ENCODE measurements around the gene ZFHX3. TPM values are rescaled to one million over a fixed set of nuclear protein-coding genes. Genes with fewer than 3 reads are reported as not detected.

The ZFHX3 gene
- total and polyA plus RNA-seq, 2 donors (not counting 1 experiment from before 2014, with no cell fraction given) = 0.54 to 6.6 TPM

- Histone ChIP-seq H3K4me2 (replicated peaks; ENCODE audit: low read depth, low read length, poor library complexity, severe bottlenecking) (no peak overlapping the region), H3K79me2 (ENCODE audit: control insufficient read depth, insufficient read depth, low read length) (no peaks in the 10 kb centered on the region), H3K27ac (ENCODE audit: low read length in 2 of 2) (no peak overlapping the region), H3K4me3 (ENCODE audit: control extremely low read depth in 1 of 5, extremely low read depth in 1 of 5, insufficient read depth in 1 of 5, low read depth in 2 of 5, low read length in 4 of 5) (no peak overlapping the region), H2AFZ (ENCODE audit: insufficient read depth, low read depth, low read length, poor library complexity, severe bottlenecking) (no peak overlapping the region), H3K9ac (ENCODE audit: low read length) (no peak overlapping the region), H3K36me3 (replicated peaks in 1 of 2; ENCODE audit: control extremely low read depth in 1 of 2, control insufficient read depth in 1 of 2, extremely low read depth in 1 of 2, insufficient read depth in 2 of 2, low read length in 1 of 2) (no peaks in the 10 kb centered on the region), H3K9me3 (ENCODE audit: control extremely low read depth in 1 of 3, control insufficient read depth in 2 of 3, insufficient read depth in 1 of 3, low read length in 2 of 3) (peaks cover 0 to 4% (median 2%) of the 10 kb centered on the region in 3 donors), H3K4me1 (ENCODE audit: control insufficient read depth in 2 of 2, insufficient read depth in 2 of 2, low read length in 2 of 2) (no peaks in the 10 kb centered on the region), H3K27me3 (replicated peaks in 1 of 4; ENCODE audit: control extremely low read depth in 1 of 4, control insufficient read depth in 3 of 4, insufficient read depth in 4 of 4, low read length in 3 of 4) (no peaks in the 10 kb centered on the region), H4K20me1 (ENCODE audit: control insufficient read depth, insufficient read depth, low read length, poor library complexity, severe bottlenecking) (no peaks in the 10 kb centered on the region)
- POLR2A ChIA-PET = no interaction called here
- H3K4me3 Mint-ChIP-seq = no peak overlapping the region
- TF ChIP-seq, protein P1, sequence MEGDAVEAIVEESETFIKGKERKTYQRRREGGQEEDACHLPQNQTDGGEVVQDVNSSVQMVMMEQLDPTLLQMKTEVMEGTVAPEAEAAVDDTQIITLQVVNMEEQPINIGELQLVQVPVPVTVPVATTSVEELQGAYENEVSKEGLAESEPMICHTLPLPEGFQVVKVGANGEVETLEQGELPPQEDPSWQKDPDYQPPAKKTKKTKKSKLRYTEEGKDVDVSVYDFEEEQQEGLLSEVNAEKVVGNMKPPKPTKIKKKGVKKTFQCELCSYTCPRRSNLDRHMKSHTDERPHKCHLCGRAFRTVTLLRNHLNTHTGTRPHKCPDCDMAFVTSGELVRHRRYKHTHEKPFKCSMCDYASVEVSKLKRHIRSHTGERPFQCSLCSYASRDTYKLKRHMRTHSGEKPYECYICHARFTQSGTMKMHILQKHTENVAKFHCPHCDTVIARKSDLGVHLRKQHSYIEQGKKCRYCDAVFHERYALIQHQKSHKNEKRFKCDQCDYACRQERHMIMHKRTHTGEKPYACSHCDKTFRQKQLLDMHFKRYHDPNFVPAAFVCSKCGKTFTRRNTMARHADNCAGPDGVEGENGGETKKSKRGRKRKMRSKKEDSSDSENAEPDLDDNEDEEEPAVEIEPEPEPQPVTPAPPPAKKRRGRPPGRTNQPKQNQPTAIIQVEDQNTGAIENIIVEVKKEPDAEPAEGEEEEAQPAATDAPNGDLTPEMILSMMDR (IDR thresholded peaks at IDR 0.05) = no peak
- TF ChIP-seq EZH2 (IDR thresholded peaks at IDR 0.05; ENCODE audit: borderline replicate concordance, insufficient read depth, low read depth, low read length, poor library complexity, severe bottlenecking) = no peak
- H3K9me3 Mint-ChIP-seq (ENCODE audit: insufficient read depth) = peaks cover 4% of the 10 kb centered on the region
- WGBS (ENCODE audit: insufficient coverage) = 40% methylated on average over 1 of the region's 5 CpGs
- ATAC-seq (ENCODE audit: low read depth) (no peak), DNase-seq (no peak)
- peaks cover 3% of the 10 kb centered on the region for H3K4me1 Mint-ChIP-seq
- H3K27me3 Mint-ChIP-seq = no peaks in the 10 kb centered on the region
- CTCF ChIA-PET = no interaction called here
- intact Hi-C loops (cut with micrococcal nuclease) = no loop called here
- H3K27ac Mint-ChIP-seq = no peak overlapping the region
Measured at GRCh38 chr16:72768591-72768990, 279.3 kb downstream of the ZFHX3 start.

DNA sequence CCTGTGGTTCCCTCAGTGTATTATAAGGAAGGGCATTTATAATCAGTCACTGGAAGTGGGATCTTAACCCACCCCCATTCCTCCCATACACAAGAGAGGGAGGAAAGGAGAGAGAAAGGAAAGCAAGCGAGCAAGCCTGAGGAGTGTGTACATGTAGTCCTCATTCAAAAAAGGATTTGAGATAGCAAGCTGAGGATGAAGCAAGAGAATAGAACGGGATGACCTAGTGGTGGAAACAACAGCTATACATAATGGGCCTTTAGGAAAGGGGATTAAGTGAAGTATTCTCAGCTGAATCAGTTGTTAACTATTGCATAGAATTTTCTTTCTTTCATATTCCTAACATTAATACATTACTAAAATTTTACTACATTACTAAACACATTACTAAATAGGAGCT lies 281.4 kb downstream of the ZFHX3 start:
- no peaks in the 10 kb centered on the region for H3K27me3 Mint-ChIP-seq
- H4K20me1 ChIP-seq (ENCODE audit: control insufficient read depth, insufficient read depth, low read length, poor library complexity, severe bottlenecking) = no peaks in the 10 kb centered on the region
- WGBS (ENCODE audit: insufficient coverage) = no CpG with 5 or more reads among the region's 2 CpGs
- H3K27ac ChIP-seq (ENCODE audit: low read length in 2 of 2) = no peak overlapping the region
- ChIA-PET POLR2A (no interaction called here), CTCF (no interaction called here)
- H3K4me1 Mint-ChIP-seq = peaks cover 3% of the 10 kb centered on the region
- DNase-seq (no peak), ATAC-seq (ENCODE audit: low read depth) (no peak)
- no peak overlapping the region for H3K4me3 ChIP-seq (ENCODE audit: control extremely low read depth in 1 of 5, extremely low read depth in 1 of 5, insufficient read depth in 1 of 5, low read depth in 2 of 5, low read length in 4 of 5)
- peaks cover 3% of the 10 kb centered on the region for H3K9me3 Mint-ChIP-seq (ENCODE audit: insufficient read depth)
- intact Hi-C loops (cut with micrococcal nuclease) = no loop called here
- H3K79me2 ChIP-seq (ENCODE audit: control insufficient read depth, insufficient read depth, low read length) = no peaks in the 10 kb centered on the region
- no peak overlapping the region for H3K27ac Mint-ChIP-seq
- no peak overlapping the region for H3K4me2 ChIP-seq (replicated peaks; ENCODE audit: low read depth, low read length, poor library complexity, severe bottlenecking)
- TF ChIP-seq EZH2 (IDR thresholded peaks at IDR 0.05; ENCODE audit: borderline replicate concordance, insufficient read depth, low read depth, low read length, poor library complexity, severe bottlenecking) = no peak
- TF ChIP-seq, protein P1 (IDR thresholded peaks at IDR 0.05) = no peak
- no peak overlapping the region for H3K4me3 Mint-ChIP-seq
- peaks cover 0 to 4% (median 2%) of the 10 kb centered on the region in 3 donors for H3K9me3 ChIP-seq (ENCODE audit: control extremely low read depth in 1 of 3, control insufficient read depth in 2 of 3, insufficient read depth in 1 of 3, low read length in 2 of 3)
- H3K27me3 ChIP-seq (replicated peaks in 1 of 4; ENCODE audit: control extremely low read depth in 1 of 4, control insufficient read depth in 3 of 4, insufficient read depth in 4 of 4, low read length in 3 of 4) = no peaks in the 10 kb centered on the region
- no peak overlapping the region for H2AFZ ChIP-seq (ENCODE audit: insufficient read depth, low read depth, low read length, poor library complexity, severe bottlenecking)
- H3K36me3 ChIP-seq (replicated peaks in 1 of 2; ENCODE audit: control extremely low read depth in 1 of 2, control insufficient read depth in 1 of 2, extremely low read depth in 1 of 2, insufficient read depth in 2 of 2, low read length in 1 of 2) = no peaks in the 10 kb centered on the region
- H3K9ac ChIP-seq (ENCODE audit: low read length) = no peak overlapping the region
- H3K4me1 ChIP-seq (ENCODE audit: control insufficient read depth in 2 of 2, insufficient read depth in 2 of 2, low read length in 2 of 2) = no peaks in the 10 kb centered on the region

All from B cell (primary cell).